GM12872 (cell line): Measurements from ENCODE around the gene ZNF705A.
A peak's percentile ranks its signal among the peaks of the same experiment; 100 is the strongest.

Experiments
- CTCF ChIP-seq: IDR thresholded peaks from 3 replicates; pipeline ENCODE4 v1.5.1; 2011; ENCODE audit warnings: low read depth, mild to moderate bottlenecking, low read length, moderate library complexity; ENCODE audit not compliant: insufficient read depth

The ZNF705A gene

DNA sequence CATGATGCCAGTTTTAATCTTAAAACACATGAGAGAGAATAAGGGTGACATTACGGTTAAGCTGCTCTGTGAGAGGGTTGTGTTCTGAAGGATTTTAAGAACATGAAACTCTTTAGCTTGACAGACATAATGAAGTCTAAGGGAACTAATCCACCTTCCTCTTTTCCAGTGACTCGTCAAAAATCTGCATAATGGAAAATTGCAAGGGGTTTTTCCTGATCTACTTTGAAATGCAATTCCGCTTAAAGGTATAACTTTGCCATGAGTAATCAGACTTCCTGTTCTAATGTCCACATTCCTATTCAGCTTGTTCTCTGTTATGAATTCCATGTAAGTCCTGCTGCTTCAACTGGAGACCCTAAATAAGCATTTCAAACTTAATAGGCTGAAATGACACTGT, at the start of gene ZNF705A:
ZNF705A (plus strand) TSS at position 171 of the 400 bp plus-strand sequence. CDS start 15,611 bp downstream, outside the sequence.
- no peak for TF ChIP-seq CTCF

GRCh38 chr12:8108808-8109398, 47.9 kb upstream of the ZNF705A start:
- TF ChIP-seq CTCF, result peak; percentile 91

DNA sequence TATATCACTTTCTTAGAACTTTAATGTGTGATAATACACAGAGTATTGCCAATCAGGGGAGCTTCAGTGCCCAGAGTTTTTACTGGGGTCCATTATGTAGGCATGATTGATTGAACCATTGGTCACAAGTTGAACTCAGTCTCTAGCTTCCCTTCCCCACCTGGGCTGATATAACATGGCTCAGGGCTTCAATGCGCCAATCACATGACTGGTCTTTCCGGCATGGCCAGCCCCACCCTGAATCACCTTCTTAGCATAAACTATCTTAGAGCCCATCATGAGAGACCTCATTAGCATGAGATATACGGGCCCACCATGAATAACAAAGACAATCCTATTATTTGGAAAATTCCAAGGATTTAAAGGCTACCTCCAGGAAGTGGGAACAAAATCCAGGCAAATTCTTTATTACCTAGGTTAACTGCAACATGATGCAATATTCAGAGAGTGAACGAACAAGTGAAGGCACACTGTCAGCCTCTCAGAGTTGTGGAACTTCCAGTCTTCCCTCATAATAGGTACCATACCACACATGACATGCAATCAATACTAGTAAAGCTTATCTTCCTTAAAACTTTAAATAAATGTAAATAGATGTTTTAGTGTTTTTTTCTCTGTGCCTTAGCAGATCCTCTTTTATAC, 36.6 kb upstream of the ZNF705A start:
- no peak for TF ChIP-seq CTCF

GRCh38 chr12:8123124-8123912, 33.5 kb upstream of the ZNF705A start, which contains the start of gene CLEC4A:
CLEC4A (plus strand) TSS chr12:8123617; CDS start chr12:8123879, 262 bp downstream.
- no peak for TF ChIP-seq CTCF

DNA sequence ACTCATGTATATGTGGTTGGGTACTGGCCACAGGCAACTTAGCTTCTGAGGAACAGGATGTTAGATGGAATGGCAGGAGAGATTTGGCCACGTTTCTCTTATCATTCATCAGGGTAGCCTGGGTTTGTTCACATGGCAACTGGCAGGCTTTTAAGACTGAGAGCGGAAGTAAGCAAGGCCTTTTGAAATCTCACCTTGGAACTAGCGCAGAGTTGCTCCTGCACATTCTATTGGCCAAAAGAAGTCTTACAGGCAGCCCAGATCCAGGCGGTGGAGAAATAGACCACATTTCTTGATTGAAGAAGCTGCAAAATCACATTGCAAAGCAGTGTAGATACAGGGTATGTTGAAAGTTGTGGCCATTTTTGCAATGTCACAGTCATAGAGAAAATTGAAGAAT, 29.7 kb upstream of the ZNF705A start:
- TF ChIP-seq CTCF, result no peak

GRCh38 chr12:8143261-8143660, 13.6 kb upstream of the ZNF705A start:
- no peak for TF ChIP-seq CTCF

- no peak for TF ChIP-seq CTCF
These were observed 10.9 kb upstream of the ZNF705A start for GRCh38 chr12:8145754-8146441.
